OCI-LY1 (cell line): ENCODE data around the gene WNT11.

ENCODE experiments used
- CTCF ChIP-seq: fragments of 200-600 bp; sonication (generic), shearing (Covaris generic); IDR thresholded peaks from 2 replicates; pipeline ENCODE4 v1.5.1; 2017; ENCODE audit warnings: mild to moderate bottlenecking, antibody characterized with exemption, low read length, moderate library complexity, mixed read lengths
- EZH2 ChIP-seq: fragments of 200-600 bp; sonication (generic), shearing (Covaris generic); IDR thresholded peaks from 2 replicates; pipeline ENCODE4 v1.8.0; 2017; ENCODE audit warnings: borderline replicate concordance, mixed run types, mild to moderate bottlenecking, antibody characterized with exemption, low read length, moderate library complexity, mixed read lengths

- no peak for TF ChIP-seq CTCF
- TF ChIP-seq EZH2 = no peak
Measured at GRCh38 chr11:76148231-76148630, 58.1 kb downstream of the WNT11 start.
